SK-N-SH treated with all-trans-retinoic acid at 6 μM for 48 hours (cell line): ENCODE measurements around the gene CALU.

ENCODE experiments used
- ISL1 ChIP-seq: fragments of 250-450 bp; sonication (Bioruptor Pico); IDR thresholded peaks from 2 replicates; pipeline ENCODE4 v2.1.2; 2022; ENCODE audit warnings: mild to moderate bottlenecking, moderate library complexity
- PATZ1 ChIP-seq: fragments of 250-450 bp; sonication (Bioruptor Pico); IDR thresholded peaks from 2 replicates; pipeline ENCODE4 v1.8.0; 2020; ENCODE audit warnings: mild to moderate bottlenecking, moderate library complexity, borderline replicate concordance
- TCF4 ChIP-seq: fragments of 250-450 bp; sonication (Bioruptor Pico); IDR thresholded peaks from 2 replicates; pipeline ENCODE4 v1.8.0; 2021; ENCODE audit warnings: mild to moderate bottlenecking, moderate library complexity, borderline replicate concordance

- TF ChIP-seq TCF4 (CRISPR knock-in tag) = no peak
- TF ChIP-seq PATZ1 (CRISPR knock-in tag) = no peak
- TF ChIP-seq ISL1 = no peak
Measured at GRCh38 chr7:128693373-128694015, 45.7 kb upstream of the CALU start.
